ENCODE data around the gene POT1.
A peak's percentile ranks its signal among the peaks of the same experiment; 100 is the strongest.
"Not testable (repeated sequence)": the region's sequence is repeated elsewhere in the genome, so short reads cannot be mapped to it uniquely, and the experiment has no call there.

POT1 gene

GRCh38 chr7:124929467-124930172 lies at the start of gene POT1:
Gene POT1, minus strand, starts transcription at chr7:124929825. Its CDS starts 32,652 bp downstream, at chr7:124897173.
- peak within 1 kb of the TSS; percentile 99 for H3K27ac Mint-ChIP-seq
- no peak for TF ChIP-seq CTCF (IDR thresholded peaks at IDR 0.05)
- H3K36me3 Mint-ChIP-seq (ENCODE audit: low read depth) = peaks cover 26% of the 10 kb centered on the region
- H3K4me1 Mint-ChIP-seq = peaks cover 36% of the 10 kb centered on the region
- peaks cover 6% of the 10 kb centered on the region for H3K27me3 Mint-ChIP-seq (ENCODE audit: low read depth, poor library complexity)
- peak; percentile 95 for DNase-seq
- no peaks in the 10 kb centered on the region for H3K9me3 Mint-ChIP-seq
- peak within 1 kb of the TSS; percentile 95 for H3K4me3 Mint-ChIP-seq

- H3K27me3 Mint-ChIP-seq (ENCODE audit: low read depth, poor library complexity); DNase-seq; H3K4me3 Mint-ChIP-seq; H3K9me3 Mint-ChIP-seq; H3K4me1 Mint-ChIP-seq; H3K27ac Mint-ChIP-seq; H3K36me3 Mint-ChIP-seq (ENCODE audit: low read depth): not testable (repeated sequence)
Measured at GRCh38 chr7:124975131-124975530, 45.5 kb upstream of the POT1 start.

- no peak for TF ChIP-seq CTCF (IDR thresholded peaks at IDR 0.05)
- Mint-ChIP-seq H3K36me3 (ENCODE audit: low read depth) (no peaks in the 10 kb centered on the region), H3K9me3 (no peaks in the 10 kb centered on the region), H3K4me3 (no peak overlapping the region), H3K27me3 (ENCODE audit: low read depth, poor library complexity) (peaks cover 3% of the 10 kb centered on the region), H3K4me1 (no peaks in the 10 kb centered on the region), H3K27ac (no peak overlapping the region)
- no peak for DNase-seq
Measured at GRCh38 chr7:124965553-124965952, 35.9 kb upstream of the POT1 start.

GRCh38 chr7:124959676-124960075 lies 30.1 kb upstream of the POT1 start:
- H3K4me3 Mint-ChIP-seq = no peak overlapping the region

GRCh38 chr7:124957952-124958351 lies 28.3 kb upstream of the POT1 start:
- DNase-seq; H3K27me3 Mint-ChIP-seq (ENCODE audit: low read depth, poor library complexity); H3K4me1 Mint-ChIP-seq; H3K4me3 Mint-ChIP-seq; H3K27ac Mint-ChIP-seq; H3K36me3 Mint-ChIP-seq (ENCODE audit: low read depth): not testable (repeated sequence)
- H3K9me3 Mint-ChIP-seq = peaks cover 20% of the 10 kb centered on the region

More at GRCh38 chr7:124959676-124960075, 30.1 kb upstream of the POT1 start:
- Mint-ChIP-seq H3K27me3 (ENCODE audit: low read depth, poor library complexity) (peaks cover 3% of the 10 kb centered on the region), H3K27ac (no peak overlapping the region), H3K4me1 (no peaks in the 10 kb centered on the region), H3K9me3 (peaks cover 20% of the 10 kb centered on the region), H3K36me3 (ENCODE audit: low read depth) (peaks cover 4% of the 10 kb centered on the region)
- DNase-seq = no peak
- no peak for TF ChIP-seq CTCF (IDR thresholded peaks at IDR 0.05)

- no peaks in the 10 kb centered on the region for H3K4me1 Mint-ChIP-seq
- H3K9me3 Mint-ChIP-seq = peaks cover 20% of the 10 kb centered on the region
- H3K36me3 Mint-ChIP-seq (ENCODE audit: low read depth) = peaks cover 4% of the 10 kb centered on the region
Measured at GRCh38 chr7:124956160-124956559, 26.5 kb upstream of the POT1 start.

More at GRCh38 chr7:124956160-124956559, 26.5 kb upstream of the POT1 start:
- H3K27me3 Mint-ChIP-seq (ENCODE audit: low read depth, poor library complexity) = peaks cover 3% of the 10 kb centered on the region
- no peak overlapping the region for H3K4me3 Mint-ChIP-seq
- no peak for DNase-seq
- no peak for TF ChIP-seq CTCF (IDR thresholded peaks at IDR 0.05)
- no peak overlapping the region for H3K27ac Mint-ChIP-seq

All from nephron progenitor cell (in vitro differentiated cells).